GM19328 (cell line): ENCODE results near the gene HMGCS2.
"Not testable (repeated sequence)": the region's sequence is repeated elsewhere in the genome, so short reads cannot be mapped to it uniquely, and the experiment has no call there.

Experiments
- ATAC-seq: cut with Tn5 transposase; IDR thresholded peaks from one replicate; pipeline ENCODE4 v1.9.1; 2021; ENCODE audit warnings: mild to moderate bottlenecking, moderate library complexity; ENCODE audit not compliant: unreplicated experiment

The HMGCS2 gene

DNA sequence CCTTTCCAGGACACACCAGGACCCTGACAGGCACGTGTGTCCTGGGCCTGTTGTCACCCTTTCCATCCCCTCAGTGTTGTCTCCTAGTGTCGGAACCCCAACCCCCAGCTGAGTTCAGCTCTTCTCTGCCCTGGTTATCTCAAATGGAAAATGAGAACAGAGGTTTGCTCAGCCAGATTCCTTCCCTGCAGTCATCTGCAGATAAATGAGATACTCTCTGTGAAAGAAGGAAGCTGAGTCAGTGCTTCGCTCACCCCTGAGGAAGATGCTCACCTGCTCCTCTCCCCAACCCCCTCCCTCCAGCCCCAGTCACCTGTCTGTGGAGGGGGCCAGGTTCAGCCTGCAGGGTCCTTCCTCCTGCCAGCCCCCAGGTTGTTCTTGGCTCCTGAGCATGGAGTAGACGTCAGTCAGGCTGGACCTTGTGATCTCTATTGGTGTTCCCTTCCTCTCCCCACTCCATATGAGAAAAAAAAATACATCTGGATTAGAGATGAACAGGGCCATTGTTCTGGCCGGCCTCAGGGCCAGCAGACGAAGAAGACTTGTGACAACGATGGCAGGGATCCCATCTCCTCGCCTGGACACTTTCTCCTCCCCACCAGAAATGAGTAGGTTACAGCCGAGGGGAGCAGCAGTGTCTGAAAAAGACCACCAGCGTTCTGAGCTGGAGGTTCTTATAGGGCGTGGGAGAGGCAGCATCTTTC, 36.1 kb downstream of the HMGCS2 start:
- ATAC-seq = no peak

GRCh38 chr1:119731741-119732430, 36.8 kb downstream of the HMGCS2 start:
- ATAC-seq = no peak

- no peak for ATAC-seq
Measured at GRCh38 chr1:119731060-119731459, 37.6 kb downstream of the HMGCS2 start.

DNA sequence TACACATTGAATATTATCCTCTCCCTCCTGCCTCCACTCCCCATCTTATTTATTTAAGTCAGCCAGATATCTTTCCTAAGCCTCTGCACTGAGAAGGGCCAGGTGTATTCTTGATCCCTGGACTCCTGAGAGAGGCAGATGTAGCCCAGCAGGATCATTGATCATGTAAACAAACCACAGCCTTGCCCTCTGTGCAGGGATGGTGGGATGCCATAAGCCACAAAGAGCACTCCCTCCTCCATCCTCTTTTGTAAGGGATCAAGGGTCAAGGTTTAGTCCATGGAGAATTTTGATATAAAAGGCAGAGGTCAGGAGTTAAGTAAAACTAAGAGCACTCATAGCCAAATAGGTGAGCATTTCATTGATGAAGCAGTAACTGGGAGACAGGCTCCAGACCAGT, 39.7 kb downstream of the HMGCS2 start:
- no peak for ATAC-seq

DNA sequence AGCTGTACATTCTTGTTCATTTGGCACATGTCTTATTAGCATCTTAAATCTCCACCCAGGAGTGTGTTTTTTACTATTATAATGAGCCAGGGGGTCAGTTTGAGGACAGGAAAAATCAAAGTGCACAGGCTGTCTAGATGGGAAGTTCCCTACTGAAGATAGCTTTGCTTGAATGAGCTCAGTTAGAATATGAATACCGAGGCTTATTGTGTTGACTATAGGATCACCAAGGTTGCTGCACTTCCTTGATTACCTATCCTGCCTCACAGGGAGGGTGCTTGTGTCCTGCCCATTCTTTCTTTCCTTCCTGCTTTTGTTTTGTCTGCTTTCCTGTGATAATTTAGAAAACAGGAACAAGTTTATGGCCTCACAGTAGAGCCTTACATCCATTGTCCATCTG, 40.7 kb downstream of the HMGCS2 start:
- ATAC-seq = no peak

- ATAC-seq = no peak
Measured at GRCh38 chr1:119725626-119726025, 43.1 kb downstream of the HMGCS2 start.

DNA sequence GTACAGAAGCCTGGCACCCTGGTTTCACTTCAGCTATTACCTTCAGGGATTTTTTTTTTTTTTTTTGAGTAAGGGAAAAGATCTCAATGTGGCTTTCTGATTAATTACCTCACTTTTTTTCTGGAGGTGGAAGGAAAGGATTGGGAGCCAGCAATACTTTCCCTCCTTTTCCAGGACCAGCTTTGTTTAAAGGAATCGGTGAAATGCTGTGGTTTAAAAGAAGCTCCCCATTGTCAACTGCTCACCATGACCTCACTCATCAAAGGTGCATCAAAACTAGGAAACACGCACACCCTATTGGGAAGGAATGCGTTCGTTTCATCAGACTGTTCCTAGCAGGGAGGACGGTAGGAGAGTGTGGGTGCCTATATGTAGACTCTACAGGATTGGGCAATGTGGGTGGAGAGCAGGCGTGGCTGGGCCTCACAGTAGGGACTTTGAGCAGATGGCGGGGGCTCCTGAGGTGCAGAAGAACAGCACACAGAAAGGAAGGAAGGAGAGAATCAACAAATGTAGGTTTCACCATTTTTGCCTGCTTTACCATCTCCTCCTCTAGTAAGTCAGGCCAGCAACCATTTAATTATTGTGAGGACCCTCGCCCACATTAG, 44.0 kb downstream of the HMGCS2 start:
- no peak for ATAC-seq

- ATAC-seq = no peak
Measured at GRCh38 chr1:119721896-119722295, 46.8 kb downstream of the HMGCS2 start.

DNA sequence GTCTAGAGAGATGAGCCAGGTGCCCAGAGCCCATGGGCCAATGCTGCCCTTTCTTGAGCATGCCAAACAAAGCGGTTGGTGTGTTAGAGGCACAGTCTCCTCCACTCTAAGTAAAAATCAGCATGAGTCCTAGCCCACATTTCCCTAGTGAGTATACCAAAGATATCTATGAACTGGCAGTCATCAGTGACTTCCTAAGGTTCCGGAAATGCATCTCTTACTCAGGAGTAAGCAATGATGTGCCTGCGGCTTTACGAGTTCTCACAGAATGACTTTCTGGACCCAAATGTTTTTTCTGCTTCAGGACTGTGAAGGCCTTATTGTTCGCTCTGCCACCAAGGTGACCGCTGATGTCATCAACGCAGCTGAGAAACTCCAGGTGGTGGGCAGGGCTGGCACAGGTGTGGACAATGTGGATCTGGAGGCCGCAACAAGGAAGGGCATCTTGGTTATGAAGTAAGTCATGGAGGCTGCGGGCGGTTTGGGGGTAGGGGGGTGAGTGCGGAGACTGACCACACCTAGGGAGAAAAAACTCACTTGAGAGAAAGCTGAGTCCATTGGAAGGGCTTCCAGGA, 47.8 kb downstream of the HMGCS2 start:
- no peak for ATAC-seq

DNA sequence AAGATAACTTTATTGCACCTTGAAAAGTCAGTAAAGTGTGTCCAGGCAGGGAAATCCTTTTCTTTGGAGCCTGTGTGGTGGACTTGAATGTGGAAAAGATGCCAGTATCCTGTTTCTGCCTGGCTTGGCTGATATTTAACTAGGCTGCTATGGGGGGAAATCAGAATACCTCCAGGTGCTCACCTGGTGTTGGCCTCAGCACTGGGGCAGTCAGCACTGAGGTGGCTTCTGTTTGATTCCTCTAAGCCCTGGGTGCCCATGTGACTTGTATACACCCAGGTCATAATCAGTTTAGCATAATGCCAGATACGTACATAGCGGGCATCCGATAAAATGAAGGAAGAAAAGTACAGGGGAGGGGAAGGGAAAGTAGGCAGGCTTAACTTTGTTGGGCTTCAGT, 49.7 kb downstream of the HMGCS2 start:
- no peak for ATAC-seq

GRCh38 chr1:119718409-119718808, 50.3 kb downstream of the HMGCS2 start:
- ATAC-seq = no peak

DNA sequence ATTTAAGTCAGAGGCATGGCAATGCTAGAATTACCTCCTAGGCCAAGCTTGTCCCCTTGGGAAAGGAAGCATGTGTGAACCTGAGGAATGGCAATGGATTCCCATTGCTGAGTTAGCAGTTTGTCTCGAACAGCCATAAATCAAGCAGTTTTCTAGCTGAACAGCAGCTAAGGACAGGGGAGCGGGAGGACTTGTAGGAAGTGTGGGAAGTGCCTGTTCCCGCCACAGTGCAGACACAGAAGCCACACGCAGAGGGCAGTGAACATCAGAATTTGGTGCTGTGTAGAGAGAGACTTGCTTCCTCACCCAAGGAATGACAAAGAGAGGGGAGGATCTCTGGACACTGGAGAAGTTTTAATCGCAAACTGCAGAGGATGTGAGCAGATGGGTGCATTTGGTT, 53.2 kb downstream of the HMGCS2 start:
- ATAC-seq = no peak

GRCh38 chr1:119714583-119714982, 54.1 kb downstream of the HMGCS2 start:
- ATAC-seq = no peak

GRCh38 chr1:119713749-119714456, 54.8 kb downstream of the HMGCS2 start:
- no peak for ATAC-seq

DNA sequence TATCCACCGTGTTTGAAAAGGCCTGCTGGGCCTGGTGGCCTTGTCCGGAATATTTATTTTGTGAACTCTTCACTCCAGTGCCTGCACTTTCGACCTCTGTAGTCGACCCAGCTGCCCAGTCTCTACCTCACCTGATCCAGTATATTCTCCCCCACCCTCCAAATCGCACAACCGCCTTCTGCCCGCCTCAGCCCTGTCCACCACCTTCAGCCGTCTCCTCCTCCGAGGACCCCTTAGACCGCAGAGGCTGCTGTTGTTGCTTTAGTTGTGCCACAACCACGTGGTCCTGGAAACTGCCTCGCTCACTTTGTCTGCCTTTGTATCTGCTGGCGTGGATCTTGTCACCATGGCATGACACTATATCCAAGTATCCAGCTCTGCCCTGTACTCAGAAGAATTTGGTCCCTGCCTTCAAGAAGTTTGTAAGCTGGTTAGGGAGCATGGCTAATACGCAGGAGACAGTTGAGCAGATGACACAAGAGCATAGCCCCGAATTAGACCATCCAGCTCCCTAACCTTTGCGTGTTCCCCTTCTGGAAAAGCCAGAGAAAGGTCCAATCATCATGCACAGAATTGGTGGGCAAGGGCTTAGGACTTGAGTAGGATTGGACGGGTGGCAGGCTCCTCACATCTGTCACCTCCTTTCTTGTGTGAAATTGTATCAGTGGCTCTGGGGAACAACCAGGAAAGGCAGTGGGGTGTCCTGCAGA, 55.5 kb downstream of the HMGCS2 start:
- no peak for ATAC-seq

DNA sequence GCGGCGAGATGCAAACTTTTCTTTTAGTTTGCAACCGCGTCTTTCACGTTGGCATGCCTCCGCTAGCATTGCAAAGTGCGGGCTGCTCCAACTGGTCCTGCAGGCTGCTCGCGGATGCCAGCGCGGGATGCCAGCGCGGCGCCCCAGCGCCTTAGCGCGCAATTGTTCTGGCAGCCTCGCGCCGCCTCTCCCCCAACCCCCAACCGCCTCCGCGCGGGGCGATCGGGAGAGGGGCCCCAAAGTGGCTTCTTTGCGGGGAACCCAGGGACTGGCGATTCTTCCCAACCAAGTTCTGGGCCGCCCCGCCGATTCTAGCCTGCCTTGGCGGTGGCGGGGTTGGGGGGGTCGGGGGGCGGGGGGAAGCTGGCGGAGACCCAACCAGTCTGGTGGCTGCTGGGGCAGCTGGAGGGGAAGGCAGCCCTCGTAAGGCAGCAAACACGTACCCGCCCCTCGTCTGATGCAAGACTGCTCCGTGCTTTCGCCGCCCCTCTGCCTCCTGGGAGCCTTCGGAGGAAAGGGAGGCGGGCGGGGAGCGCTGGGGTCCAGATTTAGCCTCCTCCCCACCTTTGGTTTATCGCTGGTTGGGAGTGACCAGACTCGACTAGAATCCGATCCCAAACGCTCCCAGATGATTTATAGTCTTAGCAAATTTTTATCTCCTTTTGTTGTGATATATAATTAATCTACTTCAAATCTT, 56.2 kb downstream of the HMGCS2 start:
- ATAC-seq = peak; percentile 14

GRCh38 chr1:119711804-119712341, 56.8 kb downstream of the HMGCS2 start, which contains the start of gene PHGDH:
Gene PHGDH, plus strand, starts transcription at chr1:119711934. Its CDS starts 89 bp downstream, at chr1:119712023.
- peak; percentile 69 for ATAC-seq

DNA sequence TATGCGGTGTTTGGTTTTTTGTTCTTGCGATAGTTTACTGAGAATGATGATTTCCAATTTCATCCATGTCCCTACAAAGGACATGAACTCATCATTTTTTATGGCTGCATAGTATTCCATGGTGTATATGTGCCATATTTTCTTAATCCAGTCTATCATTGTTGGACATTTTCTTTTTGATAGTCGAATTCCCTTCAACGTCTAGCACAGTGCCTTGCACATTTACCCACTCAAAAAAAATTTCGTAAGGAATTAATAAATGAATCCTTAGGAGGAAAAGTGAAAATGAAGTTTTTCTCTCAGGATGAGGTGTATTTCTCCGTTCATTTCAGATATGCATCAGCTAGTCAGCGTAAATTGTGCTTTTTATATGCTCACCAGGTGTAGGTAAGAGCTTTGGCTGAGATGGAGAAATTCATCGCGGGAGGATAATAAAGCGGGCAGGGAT, 57.3 kb downstream of the HMGCS2 start:
- not testable (repeated sequence) for ATAC-seq

- not testable (repeated sequence) for ATAC-seq
Measured at GRCh38 chr1:119706599-119706998, 62.1 kb downstream of the HMGCS2 start.
